M059J (cell line): ENCODE results near the gene EPB41L1. TPM values are rescaled to one million over a fixed set of nuclear protein-coding genes. Genes with fewer than 3 reads are reported as not detected.

ENCODE experiments used
- DNase-seq: peaks from one replicate; pipeline ENCODE4 v3.0.0-alpha.2; 2012; ENCODE audit warnings: low read depth
- total RNA-seq: library from RNA; depleted of rRNA; stranded (reverse); fragments of >200 nt; shearing (Covaris generic); gene quantifications from 2 replicates; pipeline ENCODE4 v1.2.3, GENCODE V29; 2014

The EPB41L1 gene
- total RNA-seq, 1 experiment from 2014 or later, result 20.1 TPM

- no peak for DNase-seq
These were observed 39.6 kb downstream of the EPB41L1 start for GRCh38 chr20:36193977-36194712.

- DNase-seq, result no peak
These were observed 42.1 kb downstream of the EPB41L1 start for GRCh38 chr20:36196676-36197075.

- DNase-seq, result peak; percentile 27
These were observed 42.7 kb downstream of the EPB41L1 start for GRCh38 chr20:36197271-36197670.

GRCh38 chr20:36199345-36200257, 45.1 kb downstream of the EPB41L1 start:
- peak; percentile 78 for DNase-seq

GRCh38 chr20:36200451-36200850, 45.9 kb downstream of the EPB41L1 start:
- DNase-seq, result no peak

GRCh38 chr20:36201198-36201597, 46.7 kb downstream of the EPB41L1 start:
- DNase-seq, result no peak

- DNase-seq, result peak; percentile 58
These were observed 48.4 kb downstream of the EPB41L1 start for GRCh38 chr20:36202891-36203338.

- no peak for DNase-seq
These were observed 49.3 kb downstream of the EPB41L1 start for GRCh38 chr20:36203861-36204260.

GRCh38 chr20:36205026-36205425, 50.5 kb downstream of the EPB41L1 start:
- no peak for DNase-seq

GRCh38 chr20:36206068-36206467, 51.5 kb downstream of the EPB41L1 start:
- no peak for DNase-seq

GRCh38 chr20:36206641-36207040, 52.1 kb downstream of the EPB41L1 start:
- no peak for DNase-seq

- no peak for DNase-seq
These were observed 53.1 kb downstream of the EPB41L1 start for GRCh38 chr20:36207602-36208001.

- no peak for DNase-seq
These were observed 53.7 kb downstream of the EPB41L1 start for GRCh38 chr20:36208257-36208656.

- DNase-seq, result no peak
These were observed 56.0 kb downstream of the EPB41L1 start for GRCh38 chr20:36210436-36211021.

GRCh38 chr20:36213362-36213761, 58.8 kb downstream of the EPB41L1 start:
- DNase-seq, result no peak

- DNase-seq, result peak; percentile 42
These were observed 60.2 kb downstream of the EPB41L1 start for GRCh38 chr20:36214684-36215256.

GRCh38 chr20:36215778-36216177, 61.2 kb downstream of the EPB41L1 start:
- no peak for DNase-seq

GRCh38 chr20:36216314-36217025, 61.9 kb downstream of the EPB41L1 start:
- no peak for DNase-seq

- DNase-seq, result peak; percentile 8
These were observed 62.7 kb downstream of the EPB41L1 start for GRCh38 chr20:36217226-36217625.

- DNase-seq, result no peak
These were observed 64.0 kb downstream of the EPB41L1 start for GRCh38 chr20:36218380-36219064.
